Ishikawa (cell line): ENCODE data around the gene PMM1.

ENCODE experiments used
- MAX ChIP-seq: IDR thresholded peaks from 2 replicates; pipeline ENCODE4 v1.6.1; 2012
- TEAD4 ChIP-seq: IDR thresholded peaks from 2 replicates; pipeline ENCODE4 v1.6.1; 2012

- TF ChIP-seq TEAD4 (no peak), MAX (no peak)
Observed at GRCh38 chr22:41540006-41540315, 49.7 kb downstream of the PMM1 start.
